BJ (cell line): ENCODE results near the gene INTS14. TPM values are rescaled to one million over a fixed set of nuclear protein-coding genes. Genes with fewer than 3 reads are reported as not detected.
"Not testable (repeated sequence)": the region's sequence is repeated elsewhere in the genome, so short reads cannot be mapped to it uniquely, and the experiment has no call there.

Experiments used
- CTCF ChIA-PET: fragments of 350-600 bp; formaldehyde crosslinking; extraction: SDS; loops from one replicate; lab custom pipeline; 2021; ENCODE audit warnings: antibody characterized with exemption, inconsistent platforms; lab: Yijun Ruan, JAX
- POLR2A ChIA-PET: fragments of 300-600 bp; sonication (Branson Sonifier 250); formaldehyde crosslinking; extraction: SDS; loops from one replicate; lab custom pipeline; 2021; ENCODE audit warnings: antibody characterized with exemption; lab: Charles Lee
- DNase-seq: peaks from one replicate; pipeline ENCODE4 v3.0.0-alpha.2; 2011; ENCODE audit warnings: low read depth
- H3K27me3 ChIP-seq: 2 replicates; pipeline ENCODE4 v1.6.0; 2011; ENCODE audit warnings: low read length; ENCODE audit not compliant: control insufficient read depth, insufficient read depth
- H3K36me3 ChIP-seq: 2 replicates; pipeline ENCODE4 v1.5.1; 2011; ENCODE audit warnings: low read length; ENCODE audit not compliant: control insufficient read depth, insufficient read depth
- H3K4me3 ChIP-seq: 2 replicates; pipeline ENCODE4 v1.5.1; 2011; ENCODE audit warnings: low read depth, mild to moderate bottlenecking, control low read depth, low read length
- CTCF ChIP-seq: IDR thresholded peaks from 2 replicates; pipeline ENCODE4 v1.5.1; 2011; ENCODE audit warnings: low read depth, mild to moderate bottlenecking, control low read depth, inconsistent platforms, low read length, moderate library complexity; ENCODE audit not compliant: insufficient read depth
- polyA plus RNA-seq: library from polyadenylated mRNA; depleted of rRNA; stranded (reverse); fragments of >200 nt; gene quantifications from 2 replicates; pipeline ENCODE4 v1.2.3, GENCODE V29; 2011

INTS14 gene
- polyA plus RNA-seq, 1 experiment, result 37.3 TPM

DNA sequence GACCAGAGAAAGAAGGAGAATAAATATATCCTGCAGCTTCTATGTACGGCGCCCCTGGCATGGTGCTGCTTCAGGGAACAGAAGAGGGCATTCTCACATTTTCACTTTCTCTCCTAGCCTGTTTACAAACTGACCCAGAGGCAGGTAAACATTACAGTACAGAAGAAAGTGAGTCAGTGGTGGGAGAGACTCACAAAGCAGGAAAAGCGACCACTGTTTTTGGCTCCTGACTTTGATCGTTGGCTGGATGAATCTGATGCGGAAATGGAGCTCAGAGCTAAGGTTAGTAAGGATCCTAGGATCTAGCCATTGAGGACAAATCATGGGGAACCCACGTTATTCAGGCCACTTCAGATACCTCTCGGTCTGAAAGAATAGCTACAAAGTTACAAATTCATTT is 54.3 kb downstream of the INTS14 start:
- H3K27me3 ChIP-seq, result no peaks in the 10 kb centered on the region
- H3K4me3 ChIP-seq, result no peak overlapping the region
- TF ChIP-seq CTCF, result no peak
- peaks cover 4% of the 10 kb centered on the region; the same call in 1 of the 2 replicates for H3K36me3 ChIP-seq
- POLR2A ChIA-PET, result no interaction called here
- no peak for DNase-seq
- CTCF ChIA-PET, result no interaction called here

DNA sequence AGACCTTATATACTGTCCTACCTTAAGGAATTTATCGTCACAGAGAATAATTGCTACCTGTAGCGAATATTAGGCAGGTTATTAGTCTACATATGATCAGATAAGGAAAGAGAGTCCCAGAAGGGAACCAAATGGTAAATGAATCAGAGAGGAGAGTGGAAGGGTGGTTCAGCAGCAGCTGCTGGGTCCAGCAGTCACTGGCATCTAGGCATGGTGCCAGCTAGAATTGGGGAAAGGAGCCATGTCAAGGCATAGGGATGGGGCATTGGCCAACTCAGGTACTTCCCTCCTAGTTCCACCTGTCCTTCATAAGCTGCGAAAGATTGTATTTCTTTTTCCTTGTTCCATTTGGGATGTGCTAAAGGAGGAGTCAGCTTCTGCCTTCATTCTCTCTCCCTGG is 57.2 kb downstream of the INTS14 start:
- DNase-seq, result no peak
- no peak overlapping the region for H3K4me3 ChIP-seq
- H3K36me3 ChIP-seq, result peaks cover 2% of the 10 kb centered on the region; the same call in 1 of the 2 replicates
- no peaks in the 10 kb centered on the region for H3K27me3 ChIP-seq
- POLR2A ChIA-PET, result no interaction called here
- CTCF ChIA-PET, result no interaction called here
- no peak for TF ChIP-seq CTCF

DNA sequence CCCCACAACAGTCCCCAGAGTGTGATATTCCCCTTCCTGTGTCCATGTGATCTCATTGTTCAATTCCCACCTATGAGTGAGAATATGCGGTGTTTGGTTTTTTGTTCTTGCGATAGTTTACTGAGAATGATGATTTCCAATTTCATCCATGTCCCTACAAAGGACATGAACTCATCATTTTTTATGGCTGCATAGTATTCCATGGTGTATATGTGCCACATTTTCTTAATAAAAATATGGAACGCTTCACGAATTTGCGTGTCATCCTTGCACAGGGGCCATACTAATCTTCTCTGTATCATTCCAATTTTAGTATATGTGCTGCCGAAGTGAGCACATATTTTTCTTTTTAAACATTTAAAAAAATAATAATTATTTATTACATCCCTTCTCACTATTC is 58.1 kb downstream of the INTS14 start:
- CTCF ChIA-PET, H3K4me3 ChIP-seq, DNase-seq, H3K36me3 ChIP-seq, H3K27me3 ChIP-seq: not testable (repeated sequence)
- POLR2A ChIA-PET, result interaction anchor here (0.6 kb wide), 1 partner anchor 66 kb away, joined by 5 read pairs; no protein-coding TSS in a partner anchor

DNA sequence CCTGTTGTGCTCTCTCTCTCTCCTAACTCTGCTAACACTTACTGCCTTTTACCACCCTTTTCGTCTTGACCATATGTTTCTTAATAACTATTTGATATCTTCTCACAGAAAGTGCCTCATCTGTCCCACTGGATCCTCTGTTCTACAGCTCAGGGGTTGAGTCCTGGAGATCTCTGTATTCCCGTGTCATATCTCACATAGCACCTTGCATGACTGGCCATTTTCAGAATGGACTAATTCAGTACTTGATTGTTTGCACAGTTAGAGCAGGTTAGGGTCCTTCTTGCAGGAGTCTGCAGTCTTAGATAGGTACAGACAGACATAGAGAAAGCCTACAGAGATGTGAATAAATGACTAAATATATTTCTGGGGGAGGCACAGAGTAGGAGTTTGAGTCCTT is 59.7 kb downstream of the INTS14 start:
- CTCF ChIA-PET, result no interaction called here
- no peak overlapping the region for H3K4me3 ChIP-seq
- no peaks in the 10 kb centered on the region for H3K27me3 ChIP-seq
- TF ChIP-seq CTCF, result no peak
- no peak for DNase-seq
- no peaks in the 10 kb centered on the region for H3K36me3 ChIP-seq
- POLR2A ChIA-PET, result no interaction called here

GRCh38 chr15:65550681-65551098 is 60.2 kb downstream of the INTS14 start:
- DNase-seq, result no peak
- TF ChIP-seq CTCF, result no peak
- CTCF ChIA-PET, result interaction anchor here (1.3 kb wide), 1 partner anchor 29 kb away, joined by 5 read pairs; no protein-coding TSS in a partner anchor

DNA sequence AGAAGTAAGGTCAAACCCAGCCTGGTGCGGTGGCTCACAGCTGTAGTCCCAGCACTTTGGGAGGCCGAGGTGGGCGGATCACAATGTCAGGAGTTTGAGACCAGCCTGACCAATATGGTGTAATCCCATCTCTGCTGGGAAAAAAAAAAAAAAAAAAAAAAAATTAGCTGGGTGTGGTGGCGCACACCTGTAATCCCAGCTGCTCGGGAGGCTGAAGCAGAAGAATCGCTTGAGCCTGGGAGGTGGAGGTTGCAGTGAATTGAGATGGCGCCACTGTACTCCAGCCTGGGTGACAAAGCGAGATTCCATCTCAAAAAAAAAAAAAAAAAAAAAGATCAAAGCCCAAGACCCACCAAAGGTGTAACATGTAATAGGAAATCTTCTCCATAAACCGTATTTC is 61.6 kb downstream of the INTS14 start:
- H3K4me3 ChIP-seq, H3K36me3 ChIP-seq, POLR2A ChIA-PET, DNase-seq, H3K27me3 ChIP-seq: not testable (repeated sequence)
- CTCF ChIA-PET, result interaction anchor here (1.3 to 1.4 kb wide), 2 partner anchors 18 to 30 kb away, joined by 3 to 5 read pairs; no protein-coding TSS in a partner anchor

More at GRCh38 chr15:65550681-65551098, 60.2 kb downstream of the INTS14 start:
- Histone ChIP-seq H3K4me3 (no peak overlapping the region), H3K27me3 (no peaks in the 10 kb centered on the region), H3K36me3 (no peaks in the 10 kb centered on the region)
- POLR2A ChIA-PET, result no interaction called here
